ENCODE measurements around the gene ANKRD13A.

ANKRD13A gene

DNA sequence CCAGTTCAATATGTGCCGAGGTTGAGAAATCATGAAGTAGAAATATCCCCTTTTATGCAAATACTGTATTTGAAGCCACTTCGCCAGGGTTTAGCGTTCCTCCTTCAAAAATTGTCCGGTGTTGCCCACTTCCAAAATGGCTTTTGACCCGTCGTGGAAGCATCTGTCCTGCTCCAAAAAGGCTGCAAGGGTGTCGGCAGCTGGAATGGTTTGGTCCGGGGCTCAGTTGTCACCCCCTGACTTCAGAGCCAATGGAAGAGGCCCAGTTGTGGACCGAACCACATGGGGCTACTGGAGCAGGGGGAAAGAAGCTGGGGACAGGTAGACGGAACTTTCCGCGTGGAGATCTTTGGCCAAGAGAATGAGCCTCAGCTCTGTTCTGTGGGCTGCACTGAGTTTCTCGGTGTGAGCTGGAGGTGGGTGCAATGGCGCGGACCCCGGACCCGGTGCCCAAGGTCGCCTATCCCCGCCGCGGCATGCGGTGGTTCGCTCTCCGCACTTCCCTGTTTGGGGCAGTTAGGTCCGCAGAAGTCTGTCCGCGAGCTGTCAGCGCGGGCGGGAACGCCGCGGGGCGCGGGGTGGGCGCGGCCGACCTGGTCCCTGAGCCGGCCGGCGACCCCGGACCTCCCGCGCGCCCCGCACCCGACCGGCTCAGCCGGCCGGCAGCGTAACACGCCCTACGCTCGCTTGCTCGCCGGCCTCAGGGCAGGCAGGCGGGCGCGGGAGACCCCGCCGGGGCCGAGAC, at the start of gene ANKRD13A:
TSS of gene ANKRD13A (plus strand) at position 527 of the 745 bp plus-strand sequence. CDS start 259 bp downstream, outside the sequence.
- peak; percentile 85 for DNase-seq

DNA sequence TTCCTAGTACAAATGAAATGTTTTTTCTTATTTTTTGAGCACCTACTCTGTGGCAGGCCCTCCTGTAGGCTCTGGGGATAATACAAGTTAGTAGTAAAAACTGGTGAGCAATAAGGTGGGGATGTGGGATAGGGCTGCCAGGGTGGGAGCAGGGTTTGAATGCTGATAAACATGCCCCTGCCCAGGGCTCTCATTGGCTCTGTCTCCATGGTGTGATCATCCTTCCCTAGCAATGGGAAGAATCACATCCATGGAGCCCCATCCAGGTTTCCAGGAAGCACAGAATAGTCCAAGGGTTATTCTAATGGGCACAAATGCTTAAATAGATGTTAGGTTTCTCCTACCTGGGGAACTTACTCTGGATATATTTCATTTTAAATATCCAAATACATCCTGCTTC, 48.6 kb upstream of the ANKRD13A start:
- DNase-seq = no peak

DNA sequence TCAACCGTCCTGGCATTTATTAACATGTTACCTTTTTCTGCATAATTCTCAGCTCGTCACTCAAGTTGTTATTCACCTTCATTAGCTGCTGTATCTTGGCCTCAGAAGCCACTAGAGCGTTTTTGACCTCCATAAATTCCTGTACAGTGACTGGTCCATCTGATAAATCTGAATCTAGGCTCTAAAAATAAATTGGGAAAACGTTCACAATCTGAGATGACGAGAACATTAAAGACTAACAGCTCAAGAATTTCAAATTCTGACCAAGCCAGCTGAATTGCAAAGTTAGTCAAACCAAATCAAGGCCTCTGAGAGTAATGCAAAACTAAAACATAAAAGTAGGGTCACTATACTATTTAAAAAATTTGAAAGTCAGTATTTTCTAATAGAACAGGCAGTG, 48.1 kb upstream of the ANKRD13A start:
- no peak for DNase-seq

DNA sequence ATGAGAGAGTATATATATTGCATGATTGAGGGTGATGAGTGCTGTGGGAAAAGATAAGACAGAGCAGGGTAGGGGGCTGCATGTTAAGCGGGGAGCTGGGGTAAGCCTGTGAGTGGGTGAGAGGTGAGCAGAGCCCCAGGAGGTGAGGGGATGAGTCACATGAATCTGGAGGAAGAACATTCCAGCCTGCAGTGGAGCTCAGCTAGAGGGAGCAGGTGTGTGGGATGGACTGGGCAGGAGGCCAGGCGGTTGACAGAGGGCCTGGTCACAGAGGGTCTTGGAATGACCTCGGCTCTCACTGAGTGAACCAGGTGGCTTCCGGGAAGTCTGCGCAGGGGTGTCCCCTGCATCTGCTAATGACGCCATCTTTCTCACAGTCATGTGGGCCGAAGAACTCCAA, 47.5 kb upstream of the ANKRD13A start:
- DNase-seq = no peak

DNA sequence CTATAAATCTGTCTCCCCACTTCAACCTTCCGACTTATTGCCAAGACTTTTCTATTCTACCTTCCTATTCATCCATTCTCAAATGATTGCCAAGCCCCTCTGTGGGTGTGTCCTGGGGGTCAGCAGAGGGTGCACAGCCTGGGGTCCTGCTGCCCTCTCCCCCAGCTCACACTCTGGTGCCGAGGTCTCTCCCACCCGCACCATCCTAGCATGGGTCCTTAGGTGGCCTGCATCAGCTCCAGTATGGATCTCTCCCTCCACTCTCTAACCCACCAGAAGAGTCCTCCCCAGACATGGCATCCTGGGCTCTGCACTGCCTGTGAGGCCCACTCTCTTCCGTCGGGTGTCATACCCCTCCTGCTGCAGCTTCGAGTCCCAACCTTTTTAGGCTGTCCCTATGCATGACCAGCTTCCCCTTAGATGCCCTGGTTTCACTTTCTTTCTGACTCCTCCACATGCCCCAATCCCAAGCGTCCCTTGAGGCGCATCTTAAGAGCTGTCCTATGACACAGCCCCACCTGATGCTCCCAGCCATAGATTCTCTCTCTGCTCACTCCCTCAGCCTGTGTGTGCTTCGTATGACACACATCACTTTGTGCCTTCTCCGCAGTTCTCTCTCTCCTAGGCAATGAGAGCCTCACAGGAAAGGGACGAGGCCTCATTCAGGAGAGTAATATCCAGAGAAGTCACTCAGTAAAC, 46.9 kb upstream of the ANKRD13A start:
- no peak for DNase-seq

DNA sequence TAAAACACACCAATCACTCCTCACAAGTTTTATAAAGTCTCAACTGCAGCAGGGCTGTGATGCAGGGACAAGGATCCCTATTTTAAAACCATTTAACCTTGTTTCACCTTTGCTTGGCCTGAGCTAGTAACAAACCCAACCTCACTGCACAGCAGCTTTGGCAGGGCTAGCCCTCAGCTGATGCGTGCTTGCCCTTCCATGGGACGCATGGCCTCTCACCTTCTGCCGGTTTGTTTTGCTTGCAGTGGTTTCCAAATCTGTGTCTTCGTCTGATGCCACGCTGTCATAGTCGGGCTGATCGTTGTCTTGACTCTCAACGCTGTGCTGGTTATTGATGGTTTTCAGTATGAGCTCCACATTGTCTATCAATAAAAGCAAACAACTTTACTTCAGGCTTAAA, 46.4 kb upstream of the ANKRD13A start:
- DNase-seq = no peak

DNA sequence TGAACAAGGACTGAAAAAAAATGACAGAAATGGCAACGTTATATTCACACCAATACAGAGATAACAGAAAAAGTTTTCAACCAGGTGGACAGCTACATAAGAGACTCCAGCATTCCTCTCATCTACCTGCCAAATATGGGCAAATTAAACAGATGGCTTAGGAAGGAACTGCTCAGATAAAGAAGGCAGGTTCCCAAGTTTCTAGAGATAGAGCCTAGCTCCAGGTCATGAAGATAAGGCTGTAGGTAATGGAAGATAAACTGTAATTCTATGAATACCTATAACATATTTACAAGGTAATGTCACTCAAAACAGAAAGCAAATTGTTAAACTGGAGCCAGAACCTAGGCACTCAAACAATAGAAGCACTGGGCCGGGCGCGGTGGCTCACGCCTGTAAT, 45.6 kb upstream of the ANKRD13A start:
- no peak for DNase-seq

DNA sequence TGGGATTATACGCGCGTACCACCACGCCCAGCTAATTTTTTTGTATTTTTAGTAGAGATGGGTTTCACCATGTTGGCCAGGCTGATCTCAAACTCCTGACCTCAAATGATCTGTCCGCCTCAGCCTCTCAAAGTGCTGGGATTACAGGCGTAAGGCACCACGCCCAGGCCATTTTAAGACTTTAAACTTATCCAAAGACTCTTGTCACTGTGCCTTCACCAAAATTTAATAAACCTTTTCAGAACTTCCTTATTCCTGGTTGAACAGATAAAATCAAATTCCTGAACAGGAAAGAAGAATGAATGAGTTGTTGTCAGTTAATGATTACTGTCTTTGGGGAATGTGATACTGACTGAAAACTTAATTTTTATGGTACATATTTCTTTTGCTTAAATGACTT, 40.9 kb upstream of the ANKRD13A start:
- no peak for DNase-seq

DNA sequence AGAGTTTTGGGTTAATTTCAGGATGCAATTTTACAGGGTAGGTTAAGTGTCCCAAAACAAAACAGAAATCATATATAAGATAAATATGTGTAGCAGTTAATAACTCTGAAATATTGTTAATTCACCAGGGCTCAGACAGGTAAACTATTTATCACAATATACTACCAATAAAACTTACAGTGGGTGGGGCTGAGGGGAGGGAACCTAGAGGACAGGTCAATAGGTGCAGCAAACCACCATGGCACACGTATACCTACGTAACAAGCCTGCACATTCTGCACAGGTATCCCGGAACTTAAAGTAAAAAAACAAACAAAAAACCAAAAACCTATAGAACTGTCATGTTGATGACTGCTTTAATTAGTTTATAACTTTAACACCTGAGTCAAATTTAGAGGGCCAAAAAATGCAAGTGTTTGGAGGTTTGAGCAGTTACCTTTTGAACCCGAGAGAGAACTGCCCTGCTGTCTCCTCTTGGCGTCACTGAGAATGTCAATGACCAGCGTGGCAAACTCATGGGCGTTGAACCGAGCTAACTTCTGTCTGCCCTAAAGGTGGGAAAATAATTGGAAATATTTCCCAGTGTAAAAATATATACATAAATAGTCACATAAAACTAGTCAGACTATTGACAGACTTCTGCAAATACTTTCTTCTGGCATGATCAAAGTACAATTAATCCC, 39.7 kb upstream of the ANKRD13A start:
- no peak for DNase-seq

DNA sequence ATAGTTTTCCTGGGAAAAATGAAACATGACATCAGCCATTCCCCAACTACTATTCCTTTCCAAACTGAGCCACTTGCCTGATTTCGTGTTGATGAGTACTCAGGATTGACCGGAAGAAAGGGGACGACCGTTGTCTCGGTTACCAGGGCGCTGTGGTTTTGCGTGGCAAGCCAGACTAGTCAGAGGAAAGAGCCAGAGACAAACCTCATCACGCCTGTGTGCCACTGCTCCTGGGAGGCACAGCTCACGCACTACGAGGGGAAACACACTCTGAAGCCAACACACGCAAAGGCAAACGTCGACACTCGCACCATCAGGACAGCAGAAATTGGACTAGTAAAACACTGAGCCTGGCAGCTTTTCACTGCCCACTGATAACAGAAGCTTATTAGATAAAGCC, 38.0 kb upstream of the ANKRD13A start:
- no peak for DNase-seq

DNA sequence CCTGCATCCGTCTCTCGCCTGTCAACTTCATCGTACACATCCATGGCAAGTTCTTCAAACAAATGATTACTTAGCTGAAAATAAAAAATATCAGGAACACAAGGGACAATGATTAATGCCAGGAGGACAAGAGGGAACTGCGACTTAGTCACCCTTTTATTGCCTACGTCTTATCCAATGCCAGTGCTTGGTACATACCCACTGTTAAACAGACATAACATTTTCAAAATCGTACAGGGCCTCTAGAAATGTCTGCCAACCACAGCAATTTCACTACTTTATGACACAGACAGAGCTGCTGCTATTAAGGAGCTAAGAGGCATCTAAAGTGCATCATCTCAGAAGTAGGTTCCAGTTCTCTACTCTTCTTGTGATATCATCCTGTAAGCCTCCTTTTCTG, 37.6 kb upstream of the ANKRD13A start:
- DNase-seq = no peak

DNA sequence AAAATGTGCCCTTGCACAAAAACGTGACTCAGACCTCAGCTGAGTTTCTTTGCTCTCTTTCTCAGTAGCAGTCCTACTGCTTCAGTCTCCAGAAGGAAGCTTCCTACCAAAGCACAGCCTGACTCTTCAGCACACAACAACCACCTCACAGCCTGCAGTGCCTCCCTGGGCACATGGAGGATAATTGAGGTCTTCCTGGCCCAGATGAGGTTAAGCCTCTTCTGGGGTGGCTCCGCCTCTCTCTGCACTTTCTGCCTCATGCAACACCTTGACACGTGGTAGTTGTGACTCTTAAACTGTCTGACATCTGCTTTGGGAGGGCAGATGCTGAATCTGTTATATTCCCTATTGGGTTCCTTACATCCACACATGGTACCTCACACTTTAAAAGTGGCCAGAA, 36.8 kb upstream of the ANKRD13A start:
- DNase-seq = no peak

DNA sequence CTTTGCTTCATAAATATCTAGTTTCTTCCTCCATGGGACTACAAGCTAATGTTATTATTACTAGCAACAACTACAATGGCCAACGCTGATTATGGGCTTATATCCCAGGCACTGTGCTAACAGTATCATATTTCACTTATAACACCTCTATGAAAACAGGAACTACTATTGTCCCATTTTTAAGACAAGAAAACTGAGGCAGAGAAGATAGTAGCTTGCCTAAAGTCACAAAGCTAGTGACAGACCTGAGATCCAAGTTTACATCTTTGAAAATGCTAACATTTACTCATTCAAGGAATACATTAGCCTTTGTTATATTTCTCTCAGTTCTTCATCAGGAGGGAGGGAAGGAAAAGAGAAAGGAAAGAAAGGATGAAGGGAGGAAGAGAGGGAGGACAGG, 35.9 kb upstream of the ANKRD13A start:
- DNase-seq = no peak

DNA sequence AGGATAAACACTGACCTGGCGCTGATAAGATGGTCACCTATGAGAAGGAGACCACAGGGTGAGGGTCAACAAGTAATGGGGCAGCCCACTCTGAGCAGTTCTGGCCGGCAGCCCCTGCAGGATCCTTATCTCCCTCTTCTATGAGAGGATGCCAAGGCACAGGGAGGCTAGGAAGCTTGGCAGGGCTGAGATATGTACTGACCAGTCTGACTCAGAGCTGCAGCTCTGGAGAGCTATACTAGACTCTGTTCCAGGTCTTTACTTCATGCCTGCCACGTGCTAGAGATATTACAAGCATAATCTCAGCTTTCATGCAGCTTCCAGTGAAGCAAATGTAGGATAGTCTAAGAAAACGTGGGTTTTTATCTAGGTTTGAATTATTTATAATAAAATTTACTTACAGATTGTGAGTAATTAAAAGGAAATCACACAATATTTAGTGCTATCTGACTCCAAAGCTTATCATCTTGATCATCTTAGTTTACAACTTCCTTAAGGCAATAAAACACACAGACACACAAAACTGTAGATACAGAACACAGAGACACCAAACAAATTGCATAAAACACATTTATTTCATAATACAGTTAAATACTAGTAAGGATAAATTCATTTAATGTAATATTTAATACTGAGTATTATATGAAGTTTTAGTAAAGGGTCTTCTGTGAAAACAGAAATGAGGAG, 35.3 kb upstream of the ANKRD13A start:
- DNase-seq = no peak

DNA sequence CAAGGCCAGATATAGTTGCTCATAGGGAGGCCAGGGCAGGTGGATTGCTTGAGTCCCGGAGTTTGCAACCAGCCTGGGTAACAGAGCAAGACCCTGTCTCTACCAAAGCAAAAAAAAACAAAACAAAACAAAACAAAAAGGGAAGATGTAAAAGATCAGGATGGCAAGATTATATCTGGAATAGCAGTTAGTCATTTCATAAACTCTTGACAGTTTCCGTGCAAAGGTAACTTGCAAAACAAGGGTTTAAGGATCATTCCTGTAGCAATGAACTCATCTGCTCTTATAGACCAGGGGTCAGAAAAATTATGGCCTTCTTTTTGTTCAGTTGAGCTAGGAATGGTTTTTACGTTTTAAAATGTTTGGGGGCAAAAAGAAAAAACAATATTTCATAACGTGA, 32.7 kb upstream of the ANKRD13A start:
- DNase-seq = no peak

DNA sequence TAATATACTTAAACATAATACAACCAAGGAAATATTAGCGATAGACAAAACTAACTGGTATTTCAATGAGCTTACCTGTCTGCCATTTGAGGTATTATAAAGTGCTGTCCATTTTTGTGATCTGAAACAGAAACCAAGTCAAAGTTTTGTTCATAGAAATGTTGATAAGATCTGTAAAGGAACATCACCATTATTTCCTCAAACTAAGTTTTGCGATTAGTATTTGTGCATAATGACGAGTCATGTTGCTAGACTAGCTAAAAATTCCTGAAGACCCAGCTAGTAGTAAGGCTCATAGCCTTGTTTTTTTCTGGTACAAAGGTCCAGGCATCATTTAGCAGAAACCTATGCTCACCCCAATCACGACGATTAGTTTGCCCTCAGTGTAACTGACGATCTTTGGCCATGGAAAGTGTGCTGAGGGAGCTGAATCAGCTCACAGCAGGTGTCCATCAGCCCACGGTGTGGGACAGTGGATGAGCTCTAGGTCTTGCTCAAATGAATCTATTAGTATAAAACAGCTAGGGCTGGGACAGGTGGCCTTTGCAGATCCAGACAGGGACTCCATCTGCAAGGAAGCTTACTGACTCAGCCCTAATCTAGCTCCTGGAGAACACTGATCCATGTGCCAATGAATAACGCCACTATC, 31.7 kb upstream of the ANKRD13A start:
- no peak for DNase-seq

DNA sequence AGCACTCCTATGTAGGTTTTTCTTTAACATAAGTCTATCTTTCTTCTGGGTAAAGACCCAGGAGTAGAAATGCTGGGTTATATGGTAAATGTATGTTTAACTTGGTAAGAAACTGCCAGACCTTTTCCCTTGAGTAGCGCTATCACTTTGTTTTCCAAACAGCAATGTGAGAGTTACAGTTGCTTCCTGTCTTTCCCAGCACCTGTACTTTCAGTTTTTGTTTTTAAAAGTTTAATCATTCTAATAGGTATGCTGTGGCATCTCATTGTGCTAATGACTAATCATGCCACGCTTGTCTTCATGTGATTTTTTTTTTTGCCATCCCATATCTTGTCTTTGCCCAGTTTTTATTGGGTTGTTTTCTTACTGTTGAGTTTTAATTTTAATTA, 31.2 kb upstream of the ANKRD13A start:
- DNase-seq = no peak

DNA sequence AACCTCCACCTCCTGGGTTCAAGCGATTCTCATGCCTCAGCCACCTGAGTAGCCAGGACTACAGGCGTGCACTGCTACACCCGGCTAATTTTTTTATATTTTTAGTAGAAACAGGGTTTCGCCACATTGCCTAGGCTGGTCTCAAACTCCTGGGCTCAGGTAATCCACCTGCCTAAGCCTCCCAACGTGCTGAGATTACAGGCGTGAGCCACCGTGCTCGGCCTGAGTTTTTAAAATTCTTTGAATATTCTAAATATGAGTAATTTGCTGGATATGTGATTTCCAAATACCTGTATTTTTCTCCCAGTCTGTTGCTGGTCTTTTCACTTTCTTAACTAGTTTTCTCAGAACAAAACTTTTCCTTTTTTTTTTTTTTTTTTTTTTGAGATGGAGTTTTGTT, 30.4 kb upstream of the ANKRD13A start:
- DNase-seq = no peak

DNA sequence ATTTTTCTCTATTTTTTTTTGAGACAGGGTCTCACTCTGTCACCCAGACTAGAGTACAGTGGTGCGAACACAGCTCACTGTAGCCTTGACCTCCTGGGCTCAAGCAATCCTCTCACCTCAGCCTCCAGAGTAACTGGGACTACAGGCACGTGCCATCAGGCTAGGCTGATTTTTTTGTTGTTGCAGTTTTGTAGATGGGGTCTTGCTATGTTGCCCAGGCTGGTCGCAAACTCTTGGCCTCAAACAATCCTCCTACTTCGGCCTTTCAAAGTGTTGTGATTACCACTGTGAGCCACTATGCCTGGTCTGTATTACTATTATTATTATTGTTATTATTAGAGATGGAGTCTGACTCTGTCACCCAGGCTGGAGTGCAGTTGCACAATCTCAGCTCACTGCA, 26.4 kb upstream of the ANKRD13A start:
- DNase-seq = no peak

DNA sequence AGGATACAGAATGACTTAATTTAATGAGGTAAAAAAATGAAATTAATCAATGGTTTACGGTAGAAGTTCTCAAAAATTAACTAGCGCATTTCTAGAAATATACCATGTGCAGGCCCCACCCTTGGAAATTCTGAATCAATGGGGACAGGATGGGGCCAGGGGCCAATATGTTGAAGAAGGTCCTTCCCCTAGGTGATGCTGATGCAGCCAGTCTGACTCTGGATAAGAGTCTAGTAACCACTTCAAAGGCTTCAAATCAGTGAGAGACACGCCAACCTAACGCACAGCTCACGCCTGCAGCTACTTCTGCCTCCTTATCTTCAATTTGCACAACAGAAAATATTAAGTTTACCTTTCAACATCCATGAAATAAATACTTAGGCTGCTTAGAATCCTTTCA, 17.9 kb upstream of the ANKRD13A start:
- DNase-seq = peak; percentile 46

DNA sequence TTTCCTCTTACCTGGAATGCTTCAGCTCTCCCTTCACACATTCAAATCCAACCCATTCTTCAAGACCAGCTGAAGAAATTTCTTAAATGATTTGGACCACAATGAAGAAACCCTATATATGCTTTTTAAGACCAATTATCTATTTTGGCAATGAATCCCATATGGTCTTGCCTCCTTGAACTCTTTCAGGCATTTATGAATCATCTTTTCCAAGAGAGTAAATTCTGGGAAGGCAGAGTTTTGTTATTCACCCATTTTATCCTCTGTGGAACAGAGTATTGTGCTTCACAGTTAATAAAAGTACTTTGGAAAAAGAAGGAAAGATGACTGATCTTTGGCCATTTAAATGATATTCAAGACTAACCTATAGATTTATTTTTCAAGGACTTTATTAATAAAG, 17.0 kb upstream of the ANKRD13A start:
- no peak for DNase-seq

DNA sequence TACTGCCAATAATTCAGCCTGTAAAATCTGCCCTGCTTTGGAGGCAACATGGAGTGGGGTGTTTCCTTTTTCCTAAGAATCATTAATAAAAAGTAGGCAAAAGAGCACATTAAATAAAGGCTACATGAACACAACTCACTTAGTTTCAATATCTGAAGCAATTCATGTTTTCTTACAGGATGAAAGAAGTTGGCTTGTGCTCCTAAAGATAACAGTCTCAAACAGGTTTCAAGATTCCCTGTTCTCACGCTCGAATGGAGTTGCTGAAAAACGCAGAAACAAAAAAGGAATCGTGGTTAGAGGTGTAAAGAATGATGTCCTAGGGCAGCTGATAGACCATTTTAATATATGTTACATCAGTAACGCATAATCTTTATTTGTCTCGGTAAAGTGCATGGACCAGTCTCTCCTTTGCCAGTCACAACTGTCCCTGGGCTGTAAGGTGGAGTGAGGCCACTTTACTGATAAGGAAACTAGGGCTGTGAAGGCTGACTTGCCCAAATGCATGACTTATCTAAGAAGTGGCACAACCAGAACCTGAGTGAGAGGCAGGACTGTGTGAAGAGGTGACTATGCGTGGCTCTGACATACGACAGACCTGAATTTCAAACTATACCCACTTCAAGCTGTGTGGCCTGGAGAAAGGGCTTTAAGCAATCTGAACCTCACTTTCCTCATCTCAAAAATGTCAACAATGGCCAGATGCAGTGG, 15.6 kb upstream of the ANKRD13A start:
- DNase-seq = no peak
